DOHH2 (cell line): ENCODE measurements around the gene KCNQ1.

Experiments
- CTCF ChIP-seq: fragments of 200-600 bp; sonication (generic); IDR thresholded peaks from one replicate; pipeline ENCODE4 v1.5.1; 2014; ENCODE audit warnings: antibody characterized with exemption, mild to moderate bottlenecking, low read depth, low read length; ENCODE audit not compliant: poor library complexity, severe bottlenecking
- EZH2phosphoT487 ChIP-seq: fragments of 200-600 bp; sonication (generic); IDR thresholded peaks from 2 replicates; pipeline ENCODE4 v1.6.1; 2017; ENCODE audit warnings: borderline replicate concordance, mild to moderate bottlenecking, antibody characterized with exemption, low read length, moderate library complexity, mixed read lengths

- TF ChIP-seq CTCF (no peak), EZH2phosphoT487 (no peak)
Measured at GRCh38 chr11:2462986-2463765, 18.4 kb downstream of the KCNQ1 start.
